ENCODE measurements around the gene POLR2I. TPM values are rescaled to one million over a fixed set of nuclear protein-coding genes. Genes with fewer than 3 reads are reported as not detected.

Gene POLR2I
- total and polyA plus RNA-seq, 2 of the 13 experiments (the other 11 are each of a cell fraction or from before 2014, with no cell fraction given) = 40.5 to 104 TPM

DNA sequence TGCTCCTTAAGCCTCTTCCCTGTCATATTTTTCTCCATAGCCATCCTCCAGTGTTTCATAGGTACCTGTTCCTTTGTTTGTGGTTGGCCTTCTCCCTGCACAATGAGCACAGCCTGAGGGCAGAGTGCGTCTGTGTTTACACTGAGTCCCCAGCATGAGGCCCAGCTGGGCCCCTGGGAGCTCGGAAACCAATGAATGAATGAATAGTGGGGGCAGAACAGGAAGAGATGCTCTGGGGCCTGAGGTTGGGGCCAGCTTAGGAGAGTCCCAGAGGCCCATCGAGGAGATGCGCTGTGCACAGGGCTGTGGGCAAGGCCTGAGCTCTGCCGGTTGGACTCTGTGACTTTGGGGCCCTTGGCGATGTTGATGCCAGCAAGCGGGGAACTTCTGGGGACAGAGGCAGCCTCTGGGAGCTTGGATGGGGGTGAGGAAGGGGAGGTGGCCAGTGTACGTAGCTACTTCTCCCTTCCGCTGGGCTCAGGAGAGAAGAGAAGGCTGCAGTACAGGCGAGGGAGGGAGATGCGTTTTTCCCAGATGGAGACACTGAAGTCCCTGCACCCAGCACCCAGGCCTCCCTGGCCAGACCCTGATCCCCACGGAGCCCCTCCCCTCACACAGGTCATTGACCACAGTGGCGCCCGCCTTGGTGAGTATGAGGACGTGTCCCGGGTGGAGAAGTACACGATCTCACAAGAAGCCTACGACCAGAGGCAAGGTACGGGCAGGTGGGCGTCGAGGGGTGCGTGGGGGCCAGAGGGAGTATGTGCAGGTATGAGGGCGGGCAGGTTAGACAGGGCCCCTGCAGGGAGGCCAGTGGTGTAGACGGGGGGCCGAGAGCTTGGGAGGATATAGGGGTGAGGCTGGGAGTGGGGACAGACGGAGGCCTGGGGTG, 5.7 kb upstream of the POLR2I start (continued):
- TF ChIP-seq, protein P1, sequence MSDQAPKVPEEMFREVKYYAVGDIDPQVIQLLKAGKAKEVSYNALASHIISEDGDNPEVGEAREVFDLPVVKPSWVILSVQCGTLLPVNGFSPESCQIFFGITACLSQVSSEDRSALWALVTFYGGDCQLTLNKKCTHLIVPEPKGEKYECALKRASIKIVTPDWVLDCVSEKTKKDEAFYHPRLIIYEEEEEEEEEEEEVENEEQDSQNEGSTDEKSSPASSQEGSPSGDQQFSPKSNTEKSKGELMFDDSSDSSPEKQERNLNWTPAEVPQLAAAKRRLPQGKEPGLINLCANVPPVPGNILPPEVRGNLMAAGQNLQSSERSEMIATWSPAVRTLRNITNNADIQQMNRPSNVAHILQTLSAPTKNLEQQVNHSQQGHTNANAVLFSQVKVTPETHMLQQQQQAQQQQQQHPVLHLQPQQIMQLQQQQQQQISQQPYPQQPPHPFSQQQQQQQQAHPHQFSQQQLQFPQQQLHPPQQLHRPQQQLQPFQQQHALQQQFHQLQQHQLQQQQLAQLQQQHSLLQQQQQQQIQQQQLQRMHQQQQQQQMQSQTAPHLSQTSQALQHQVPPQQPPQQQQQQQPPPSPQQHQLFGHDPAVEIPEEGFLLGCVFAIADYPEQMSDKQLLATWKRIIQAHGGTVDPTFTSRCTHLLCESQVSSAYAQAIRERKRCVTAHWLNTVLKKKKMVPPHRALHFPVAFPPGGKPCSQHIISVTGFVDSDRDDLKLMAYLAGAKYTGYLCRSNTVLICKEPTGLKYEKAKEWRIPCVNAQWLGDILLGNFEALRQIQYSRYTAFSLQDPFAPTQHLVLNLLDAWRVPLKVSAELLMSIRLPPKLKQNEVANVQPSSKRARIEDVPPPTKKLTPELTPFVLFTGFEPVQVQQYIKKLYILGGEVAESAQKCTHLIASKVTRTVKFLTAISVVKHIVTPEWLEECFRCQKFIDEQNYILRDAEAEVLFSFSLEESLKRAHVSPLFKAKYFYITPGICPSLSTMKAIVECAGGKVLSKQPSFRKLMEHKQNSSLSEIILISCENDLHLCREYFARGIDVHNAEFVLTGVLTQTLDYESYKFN (CRISPR knock-in tag; conservative IDR thresholded peaks at IDR 0.05) = peak; percentile 99
- TF ChIP-seq, protein P2, sequence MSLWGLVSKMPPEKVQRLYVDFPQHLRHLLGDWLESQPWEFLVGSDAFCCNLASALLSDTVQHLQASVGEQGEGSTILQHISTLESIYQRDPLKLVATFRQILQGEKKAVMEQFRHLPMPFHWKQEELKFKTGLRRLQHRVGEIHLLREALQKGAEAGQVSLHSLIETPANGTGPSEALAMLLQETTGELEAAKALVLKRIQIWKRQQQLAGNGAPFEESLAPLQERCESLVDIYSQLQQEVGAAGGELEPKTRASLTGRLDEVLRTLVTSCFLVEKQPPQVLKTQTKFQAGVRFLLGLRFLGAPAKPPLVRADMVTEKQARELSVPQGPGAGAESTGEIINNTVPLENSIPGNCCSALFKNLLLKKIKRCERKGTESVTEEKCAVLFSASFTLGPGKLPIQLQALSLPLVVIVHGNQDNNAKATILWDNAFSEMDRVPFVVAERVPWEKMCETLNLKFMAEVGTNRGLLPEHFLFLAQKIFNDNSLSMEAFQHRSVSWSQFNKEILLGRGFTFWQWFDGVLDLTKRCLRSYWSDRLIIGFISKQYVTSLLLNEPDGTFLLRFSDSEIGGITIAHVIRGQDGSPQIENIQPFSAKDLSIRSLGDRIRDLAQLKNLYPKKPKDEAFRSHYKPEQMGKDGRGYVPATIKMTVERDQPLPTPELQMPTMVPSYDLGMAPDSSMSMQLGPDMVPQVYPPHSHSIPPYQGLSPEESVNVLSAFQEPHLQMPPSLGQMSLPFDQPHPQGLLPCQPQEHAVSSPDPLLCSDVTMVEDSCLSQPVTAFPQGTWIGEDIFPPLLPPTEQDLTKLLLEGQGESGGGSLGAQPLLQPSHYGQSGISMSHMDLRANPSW (CRISPR knock-in tag; IDR thresholded peaks at IDR 0.05; ENCODE audit: borderline replicate concordance) = no peak
- TF ChIP-seq, protein P3, sequence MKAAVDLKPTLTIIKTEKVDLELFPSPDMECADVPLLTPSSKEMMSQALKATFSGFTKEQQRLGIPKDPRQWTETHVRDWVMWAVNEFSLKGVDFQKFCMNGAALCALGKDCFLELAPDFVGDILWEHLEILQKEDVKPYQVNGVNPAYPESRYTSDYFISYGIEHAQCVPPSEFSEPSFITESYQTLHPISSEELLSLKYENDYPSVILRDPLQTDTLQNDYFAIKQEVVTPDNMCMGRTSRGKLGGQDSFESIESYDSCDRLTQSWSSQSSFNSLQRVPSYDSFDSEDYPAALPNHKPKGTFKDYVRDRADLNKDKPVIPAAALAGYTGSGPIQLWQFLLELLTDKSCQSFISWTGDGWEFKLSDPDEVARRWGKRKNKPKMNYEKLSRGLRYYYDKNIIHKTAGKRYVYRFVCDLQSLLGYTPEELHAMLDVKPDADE (CRISPR knock-in tag; IDR thresholded peaks at IDR 0.05) = no peak
- TF ChIP-seq, protein P4, sequence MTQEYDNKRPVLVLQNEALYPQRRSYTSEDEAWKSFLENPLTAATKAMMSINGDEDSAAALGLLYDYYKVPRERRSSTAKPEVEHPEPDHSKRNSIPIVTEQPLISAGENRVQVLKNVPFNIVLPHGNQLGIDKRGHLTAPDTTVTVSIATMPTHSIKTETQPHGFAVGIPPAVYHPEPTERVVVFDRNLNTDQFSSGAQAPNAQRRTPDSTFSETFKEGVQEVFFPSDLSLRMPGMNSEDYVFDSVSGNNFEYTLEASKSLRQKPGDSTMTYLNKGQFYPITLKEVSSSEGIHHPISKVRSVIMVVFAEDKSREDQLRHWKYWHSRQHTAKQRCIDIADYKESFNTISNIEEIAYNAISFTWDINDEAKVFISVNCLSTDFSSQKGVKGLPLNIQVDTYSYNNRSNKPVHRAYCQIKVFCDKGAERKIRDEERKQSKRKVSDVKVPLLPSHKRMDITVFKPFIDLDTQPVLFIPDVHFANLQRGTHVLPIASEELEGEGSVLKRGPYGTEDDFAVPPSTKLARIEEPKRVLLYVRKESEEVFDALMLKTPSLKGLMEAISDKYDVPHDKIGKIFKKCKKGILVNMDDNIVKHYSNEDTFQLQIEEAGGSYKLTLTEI (CRISPR knock-in tag; conservative IDR thresholded peaks at IDR 0.05) = no peak
- TF ChIP-seq, protein P5, sequence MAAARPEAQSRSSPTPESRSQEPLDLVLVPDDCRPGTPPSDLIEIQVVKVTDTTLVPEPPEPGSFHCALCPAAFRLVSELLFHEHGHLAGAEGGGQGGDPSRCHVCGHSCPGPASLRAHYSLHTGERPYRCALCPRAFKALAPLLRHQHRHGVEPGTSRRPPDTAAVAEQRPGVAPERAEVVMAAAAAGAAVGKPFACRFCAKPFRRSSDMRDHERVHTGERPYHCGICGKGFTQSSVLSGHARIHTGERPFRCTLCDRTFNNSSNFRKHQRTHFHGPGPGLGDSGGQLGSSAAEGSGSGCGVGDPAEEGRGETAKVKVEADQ (CRISPR knock-in tag; IDR thresholded peaks at IDR 0.05; ENCODE audit: borderline replicate concordance) = no peak
- TF ChIP-seq, protein P6, sequence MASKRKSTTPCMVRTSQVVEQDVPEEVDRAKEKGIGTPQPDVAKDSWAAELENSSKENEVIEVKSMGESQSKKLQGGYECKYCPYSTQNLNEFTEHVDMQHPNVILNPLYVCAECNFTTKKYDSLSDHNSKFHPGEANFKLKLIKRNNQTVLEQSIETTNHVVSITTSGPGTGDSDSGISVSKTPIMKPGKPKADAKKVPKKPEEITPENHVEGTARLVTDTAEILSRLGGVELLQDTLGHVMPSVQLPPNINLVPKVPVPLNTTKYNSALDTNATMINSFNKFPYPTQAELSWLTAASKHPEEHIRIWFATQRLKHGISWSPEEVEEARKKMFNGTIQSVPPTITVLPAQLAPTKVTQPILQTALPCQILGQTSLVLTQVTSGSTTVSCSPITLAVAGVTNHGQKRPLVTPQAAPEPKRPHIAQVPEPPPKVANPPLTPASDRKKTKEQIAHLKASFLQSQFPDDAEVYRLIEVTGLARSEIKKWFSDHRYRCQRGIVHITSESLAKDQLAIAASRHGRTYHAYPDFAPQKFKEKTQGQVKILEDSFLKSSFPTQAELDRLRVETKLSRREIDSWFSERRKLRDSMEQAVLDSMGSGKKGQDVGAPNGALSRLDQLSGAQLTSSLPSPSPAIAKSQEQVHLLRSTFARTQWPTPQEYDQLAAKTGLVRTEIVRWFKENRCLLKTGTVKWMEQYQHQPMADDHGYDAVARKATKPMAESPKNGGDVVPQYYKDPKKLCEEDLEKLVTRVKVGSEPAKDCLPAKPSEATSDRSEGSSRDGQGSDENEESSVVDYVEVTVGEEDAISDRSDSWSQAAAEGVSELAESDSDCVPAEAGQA (IDR thresholded peaks at IDR 0.05; ENCODE audit: low read depth) = 0 out of 2 replicates have a peak, but pooled peaks have one; percentile 20
- TF ChIP-seq, protein P6 (CRISPR knock-in tag; IDR thresholded peaks at IDR 0.05; ENCODE audit: borderline replicate concordance) = no peak
- TF ChIP-seq, protein P7, sequence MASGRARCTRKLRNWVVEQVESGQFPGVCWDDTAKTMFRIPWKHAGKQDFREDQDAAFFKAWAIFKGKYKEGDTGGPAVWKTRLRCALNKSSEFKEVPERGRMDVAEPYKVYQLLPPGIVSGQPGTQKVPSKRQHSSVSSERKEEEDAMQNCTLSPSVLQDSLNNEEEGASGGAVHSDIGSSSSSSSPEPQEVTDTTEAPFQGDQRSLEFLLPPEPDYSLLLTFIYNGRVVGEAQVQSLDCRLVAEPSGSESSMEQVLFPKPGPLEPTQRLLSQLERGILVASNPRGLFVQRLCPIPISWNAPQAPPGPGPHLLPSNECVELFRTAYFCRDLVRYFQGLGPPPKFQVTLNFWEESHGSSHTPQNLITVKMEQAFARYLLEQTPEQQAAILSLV (CRISPR knock-in tag; IDR thresholded peaks at IDR 0.05; ENCODE audit: borderline replicate concordance) = 0 out of 2 replicates have a peak, but pooled peaks have one; percentile 27
